H1 (cell line): Measurements from ENCODE around the gene APOBEC2. TPM values are rescaled to one million over a fixed set of nuclear protein-coding genes. Genes with fewer than 3 reads are reported as not detected.

Experiments used
- CTCF ChIA-PET: fragments of 300-600 bp; sonication (Branson Sonifier 250); formaldehyde crosslinking; loops from one replicate; lab custom pipeline; 2021; ENCODE audit not compliant: partially characterized antibody; lab: Charles Lee
- POLR2A ChIA-PET: fragments of 300-600 bp; sonication (Branson Sonifier 250); formaldehyde crosslinking; loops from one replicate; lab custom pipeline; 2021; ENCODE audit warnings: inconsistent platforms; ENCODE audit not compliant: partially characterized antibody; lab: Charles Lee
- DNase-seq, 2 experiments: peaks; one replicate each; pipeline versions ENCODE4 v3.0.0 to v3.0.0-alpha.2; 2010 to 2022; ENCODE audit warnings: low spot score in 2 of 2, low read depth in 1 of 2, mixed read lengths in 1 of 2
- FAIRE-seq: peaks from 2 replicates; lab custom pipeline; 2011; peaks lifted over from hg19 to GRCh38; lab: Jason Lieb, UNC
- H2AFZ ChIP-seq: 2 replicates; pipeline ENCODE4 v1.8.1; 2012; ENCODE audit warnings: low read length, inconsistent platforms
- H2AK5ac ChIP-seq: 2 replicates; pipeline ENCODE4 v1.6.1; 2013; ENCODE audit warnings: low read depth, low read length
- H2BK120ac ChIP-seq: replicated peaks from 2 replicates; pipeline ENCODE3; 2013; ENCODE audit warnings: low read depth, low read length, inconsistent platforms
- H2BK12ac ChIP-seq: 2 replicates; pipeline ENCODE4 v1.6.1; 2013; ENCODE audit warnings: low read depth, low read length
- H2BK15ac ChIP-seq: 2 replicates; pipeline ENCODE4 v1.6.1; 2013; ENCODE audit warnings: low read length
- H2BK20ac ChIP-seq: 2 replicates; pipeline ENCODE4 v1.6.1; 2013; ENCODE audit warnings: low read length
- H2BK5ac ChIP-seq: 2 replicates; pipeline ENCODE4 v1.6.1; 2013; ENCODE audit warnings: low read depth, low read length
- H3K14ac ChIP-seq: 2 replicates; pipeline ENCODE4 v1.6.1; 2013; ENCODE audit warnings: inconsistent platforms; ENCODE audit not compliant: insufficient read length
- H3K18ac ChIP-seq: 2 replicates; pipeline ENCODE4 v1.6.1; 2013; ENCODE audit warnings: low read length; ENCODE audit errors: extremely low read depth
- H3K23ac ChIP-seq: 2 replicates; pipeline ENCODE4 v1.6.1; 2013; ENCODE audit warnings: inconsistent platforms; ENCODE audit not compliant: insufficient read length
- H3K23me2 ChIP-seq: 2 replicates; pipeline ENCODE4 v1.6.1; 2013; ENCODE audit warnings: low read depth, low read length
- H3K27ac ChIP-seq: 2 replicates; pipeline ENCODE4 v1.6.1; 2011; ENCODE audit warnings: low read depth, low read length, inconsistent platforms
- H3K27me3 ChIP-seq, 4 experiments: replicated peaks in 1 of 4; 1 replicate in 1 of 4; 2 replicates in 3 of 4; pipeline versions ENCODE4 v1.6.1 to v1.8.1; 2011 to 2013; ENCODE audit warnings: low read length in 3 of 4, mild to moderate bottlenecking in 3 of 4, inconsistent platforms in 2 of 4, mixed read lengths in 2 of 4, moderate library complexity in 1 of 4; ENCODE audit not compliant: control insufficient read depth in 3 of 4, insufficient read depth in 3 of 4; ENCODE audit errors: extremely low read depth in 1 of 4
- H3K36me3 ChIP-seq, 4 experiments: 2 replicates each; pipeline versions ENCODE4 v1.6.1 to v1.8.1; 2011 to 2013; ENCODE audit warnings: mild to moderate bottlenecking in 4 of 4, low read length in 3 of 4, moderate library complexity in 2 of 4, control low read depth in 1 of 4, inconsistent platforms in 1 of 4; ENCODE audit not compliant: insufficient read depth in 4 of 4, control insufficient read depth in 2 of 4
- H3K4ac ChIP-seq: replicated peaks from 2 replicates; pipeline ENCODE3; 2013; ENCODE audit warnings: low read length, low read depth, mixed read lengths, inconsistent platforms; ENCODE audit not compliant: insufficient read length
- H3K4me1 ChIP-seq, 4 experiments: replicated peaks in 1 of 4; 1 replicate in 1 of 4; 2 replicates in 3 of 4; pipeline versions ENCODE4 v1.6.1 to v1.8.1; 2011 to 2013; ENCODE audit warnings: low read length in 3 of 4, inconsistent platforms in 2 of 4, mixed read lengths in 1 of 4; ENCODE audit not compliant: insufficient read depth in 4 of 4, control insufficient read depth in 3 of 4
- H3K4me2 ChIP-seq, 2 experiments: 2 replicates each; pipeline versions ENCODE4 v1.6.1 to v1.8.1; 2011 to 2013; ENCODE audit warnings: low read depth in 2 of 2, low read length in 2 of 2, control low read depth in 1 of 2, inconsistent platforms in 1 of 2, mild to moderate bottlenecking in 1 of 2; ENCODE audit not compliant: insufficient read depth in 1 of 2
- H3K4me3 ChIP-seq, 4 experiments: fragments of 200-600, 300-600 bp in 1 of 4; sonication (generic), shearing (Covaris generic), sonication (Bioruptor Twin) in 1 of 4; 2 replicates each; pipeline versions ENCODE4 v1.5.1 to v1.8.1; 2011 to 2016; ENCODE audit warnings: low read length in 4 of 4, low read depth in 3 of 4, control low read depth in 2 of 4, inconsistent platforms in 2 of 4, mild to moderate bottlenecking in 2 of 4, mixed read lengths in 1 of 4, moderate library complexity in 1 of 4; ENCODE audit not compliant: insufficient read depth in 2 of 4; ENCODE audit errors: extremely low read depth in 1 of 4
- H3K56ac ChIP-seq: replicated peaks from 2 replicates; pipeline ENCODE3; 2013; ENCODE audit warnings: low read depth, mild to moderate bottlenecking, mixed read lengths, low read length, inconsistent platforms; ENCODE audit not compliant: insufficient read length
- H3K79me1 ChIP-seq: 2 replicates; pipeline ENCODE4 v1.6.1; 2013; ENCODE audit warnings: low read depth, low read length, control low read depth
- H3K79me2 ChIP-seq, 2 experiments: 2 replicates each; pipeline versions ENCODE4 v1.6.1 to v1.8.1; 2012 to 2013; ENCODE audit warnings: low read length in 2 of 2, mild to moderate bottlenecking in 2 of 2, inconsistent platforms in 1 of 2; ENCODE audit not compliant: insufficient read depth in 2 of 2, control insufficient read depth in 1 of 2
- H3K9ac ChIP-seq, 4 experiments: replicated peaks in 1 of 4; 1 replicate in 1 of 4; 2 replicates in 3 of 4; pipeline versions ENCODE4 v1.6.1 to v1.8.1; 2011 to 2013; ENCODE audit warnings: low read depth in 3 of 4, low read length in 3 of 4, control low read depth in 2 of 4, mild to moderate bottlenecking in 2 of 4, moderate library complexity in 2 of 4, inconsistent platforms in 1 of 4; ENCODE audit errors: extremely low read depth in 1 of 4
- H3K9me3 ChIP-seq, 2 experiments: 2 replicates each; pipeline versions ENCODE4 v1.6.1 to v1.8.1; 2012 to 2013; ENCODE audit warnings: mild to moderate bottlenecking in 2 of 2, moderate library complexity in 2 of 2, control low read depth in 1 of 2, inconsistent platforms in 1 of 2, low read depth in 1 of 2, low read length in 1 of 2, mixed read lengths in 1 of 2; ENCODE audit not compliant: insufficient read depth in 2 of 2
- H4K20me1 ChIP-seq, 2 experiments: replicated peaks in 1 of 2; 2 replicates each; pipeline versions ENCODE3 to v1.8.1; 2011 to 2013; ENCODE audit warnings: inconsistent platforms in 2 of 2, low read length in 2 of 2, mild to moderate bottlenecking in 1 of 2; ENCODE audit not compliant: insufficient read depth in 2 of 2, control insufficient read depth in 1 of 2
- H4K5ac ChIP-seq: 2 replicates; pipeline ENCODE4 v1.6.1; 2013; ENCODE audit warnings: low read length, low read depth, mixed read lengths, inconsistent platforms; ENCODE audit not compliant: insufficient read length
- H4K8ac ChIP-seq: 2 replicates; pipeline ENCODE4 v1.8.0; 2013; ENCODE audit warnings: mild to moderate bottlenecking, moderate library complexity, low read length, inconsistent platforms; ENCODE audit not compliant: insufficient read depth; ENCODE audit errors: extremely low read depth
- H4K91ac ChIP-seq: replicated peaks from 2 replicates; pipeline ENCODE3; 2013; ENCODE audit warnings: low read length, mixed read lengths, inconsistent platforms; ENCODE audit not compliant: insufficient read length
- ASH2L ChIP-seq: fragments of 200-600, 300-600 bp; sonication (generic); IDR thresholded peaks from one replicate; pipeline ENCODE4 v1.7.1; 2017; ENCODE audit warnings: low read length
- BACH1 ChIP-seq: IDR thresholded peaks from 2 replicates; pipeline ENCODE4 v1.6.1; 2012; ENCODE audit warnings: low read length, improper control_type of control experiment
- CBX8 ChIP-seq: fragments of 300-800, 300-1000 bp; sonication (generic); IDR thresholded peaks from 2 replicates; pipeline ENCODE4 v1.7.1; 2016; ENCODE audit warnings: low read depth, low read length, borderline replicate concordance
- E2F6 ChIP-seq: IDR thresholded peaks from 2 replicates; pipeline ENCODE4 v1.6.1; 2012; ENCODE audit warnings: inconsistent platforms
- GABPA ChIP-seq: IDR thresholded peaks from 2 replicates; pipeline ENCODE4 v1.6.1; 2011; ENCODE audit warnings: mild to moderate bottlenecking, low read length, moderate library complexity, borderline replicate concordance; ENCODE audit not compliant: insufficient read depth
- GTF2F1 ChIP-seq: IDR thresholded peaks from 2 replicates; pipeline ENCODE4 v1.6.1; 2012; ENCODE audit warnings: low read depth, low read length, improper control_type of control experiment, borderline replicate concordance
- HDAC6 ChIP-seq: IDR thresholded peaks from one replicate; pipeline ENCODE4 v1.7.1; 2012; ENCODE audit warnings: low read depth, mild to moderate bottlenecking, inconsistent platforms, low read length, moderate library complexity
- KDM1A ChIP-seq: fragments of 200-600, 300-600 bp; sonication (generic); IDR thresholded peaks from 2 replicates; pipeline ENCODE4 v1.7.1; 2016; ENCODE audit warnings: mild to moderate bottlenecking, low read length, borderline replicate concordance
- MAFK ChIP-seq: IDR thresholded peaks from 2 replicates; pipeline ENCODE4 v1.6.1; 2012; ENCODE audit warnings: low read depth, mild to moderate bottlenecking, improper control_type of control experiment, low read length
- MAX ChIP-seq: IDR thresholded peaks from 2 replicates; pipeline ENCODE4 v1.6.1; 2012; ENCODE audit warnings: inconsistent platforms
- POLR2AphosphoS5 ChIP-seq: IDR thresholded peaks from 2 replicates; pipeline ENCODE4 v1.6.1; 2011; ENCODE audit warnings: low read depth, low read length
- POU5F1 ChIP-seq: IDR thresholded peaks from 2 replicates; pipeline ENCODE4 v1.6.1; 2011; ENCODE audit warnings: low read depth, mild to moderate bottlenecking, low read length, moderate library complexity
- SIN3A ChIP-seq, 2 experiments: IDR thresholded peaks in 1 of 2; conservative IDR thresholded peaks in 1 of 2; 2 replicates each; pipeline ENCODE4 v1.6.1; 2011 to 2012; ENCODE audit warnings: low read length in 2 of 2, improper control_type of control experiment in 1 of 2, low read depth in 1 of 2, mild to moderate bottlenecking in 1 of 2
- SRF ChIP-seq: IDR thresholded peaks from 2 replicates; pipeline ENCODE4 v1.6.1; 2011; ENCODE audit warnings: mild to moderate bottlenecking, low read depth, low read length, moderate library complexity
- WGBS, 2 experiments: shearing (Covaris generic) in 1 of 2; methylation state at CpG; one replicate each; pipeline versions ENCODE4 v1.1.6 to v1.1.7; 2013 to 2015; ENCODE audit warnings: low lambda C conversion rate in 2 of 2, mixed read lengths in 2 of 2, inconsistent platforms in 1 of 2, low coverage in 1 of 2, missing lambda C conversion rate in 1 of 2; ENCODE audit not compliant: insufficient replicate concordance in 2 of 2, insufficient coverage in 1 of 2, insufficient read length in 1 of 2; ENCODE audit errors: extremely low coverage in 1 of 2, missing lambda C conversion rate in 1 of 2; 5-methylcytosine and 5-hydroxymethylcytosine counted together
- polyA plus RNA-seq, 7 experiments: library from polyadenylated mRNA; depleted of rRNA in 3 of 7; stranded (reverse) in 5 of 7; unstranded in 2 of 7; fragments of >200 nt in 5 of 7; fragments of 200-250 nt in 2 of 7; gene quantifications; 1 replicate in 5 of 7; 2 replicates in 1 of 7; 4 replicates in 1 of 7; pipeline versions ENCODE4 v1.2.1 to v1.2.3, GENCODE V29; 2011 to 2013; ENCODE audit warnings: missing spikeins in 2 of 7, mixed read lengths in 2 of 7
- total RNA-seq: library from RNA; stranded (reverse); fragmentation: NEBNext Ultra II Directional; extraction: Animal tissue kit (Norgen Biotek cat#: 25700); gene quantifications from 2 replicates; pipeline ENCODE4 v1.2.1, GENCODE V29; 2021

Gene APOBEC2
- total and polyA plus RNA-seq, 2 of the 8 experiments (the other 6 are each of a cell fraction or from before 2014, with no cell fraction given) = not detected

- no peak overlapping the region for H4K91ac ChIP-seq
- H3K79me2 ChIP-seq = peaks cover 41 to 92% of the 10 kb centered on the region in 2 experiments
- no peak overlapping the region for H3K18ac ChIP-seq
- H3K56ac ChIP-seq = no peak overlapping the region
- no peak overlapping the region for H4K8ac ChIP-seq
- DNase-seq (no peak), FAIRE-seq (no peak)
- ChIA-PET CTCF (no interaction called here), POLR2A (no interaction called here)
- H4K5ac ChIP-seq = no peak overlapping the region
- H2BK20ac ChIP-seq = no peak overlapping the region
- H3K9me3 ChIP-seq = no peaks in the 10 kb centered on the region
- no peak overlapping the region for H3K4ac ChIP-seq
- H3K27me3 ChIP-seq = no peaks in the 10 kb centered on the region
- peaks cover 3 to 11% of the 10 kb centered on the region in 2 experiments for H4K20me1 ChIP-seq
- H2BK12ac ChIP-seq = no peak overlapping the region
- no peak overlapping the region for H2BK15ac ChIP-seq
- 95% methylated on average over 3 of the region's 3 CpGs; no CpG with 5 or more reads in 1 of the 2 experiments for WGBS, 2 experiments
- H2AFZ ChIP-seq = no peak overlapping the region
- no peak overlapping the region for H2BK5ac ChIP-seq
- H3K9ac ChIP-seq = no peak overlapping the region
- H3K36me3 ChIP-seq = peaks cover 10 to 38% (median 26%) of the 10 kb centered on the region in 4 experiments
- H3K23ac ChIP-seq = no peak overlapping the region
- no peak overlapping the region for H3K4me3 ChIP-seq
- H2AK5ac ChIP-seq = no peak overlapping the region
- H2BK120ac ChIP-seq = no peak overlapping the region
- H3K4me1 ChIP-seq = peaks cover 0 to 5% (median 2%) of the 10 kb centered on the region in 4 experiments; a peak in 3 of 7 replicates
- no peaks in the 10 kb centered on the region; the same call in 1 of the 2 replicates for H3K79me1 ChIP-seq
- peaks cover 6% of the 10 kb centered on the region for H3K23me2 ChIP-seq
- no peak overlapping the region for H3K4me2 ChIP-seq
- H3K14ac ChIP-seq = no peak overlapping the region
- H3K27ac ChIP-seq = no peak overlapping the region
- no peak for TF ChIP-seq GABPA
- no peak for TF ChIP-seq POU5F1
- no peak for TF ChIP-seq HDAC6
- no peak for TF ChIP-seq KDM1A
- no peak for TF ChIP-seq GTF2F1
- no peak for TF ChIP-seq CBX8
- no peak for TF ChIP-seq SRF
- no peak for TF ChIP-seq POLR2AphosphoS5
- no peak for TF ChIP-seq SIN3A (conservative IDR thresholded peaks at IDR 0.05 in 1 of 2, IDR thresholded peaks at IDR 0.05 in 1 of 2; ENCODE audit: low read depth in 1 of 2, low read length in 2 of 2)
- TF ChIP-seq BACH1 = no peak
- no peak for TF ChIP-seq MAX
- TF ChIP-seq MAFK = no peak
- TF ChIP-seq ASH2L = no peak
- TF ChIP-seq E2F6 = no peak
Observed at GRCh38 chr6:41078101-41078500, 25.1 kb downstream of the APOBEC2 start.
